HG03095 (cell line): ENCODE measurements around the gene MARVELD3.
"Not testable (repeated sequence)": the region's sequence is repeated elsewhere in the genome, so short reads cannot be mapped to it uniquely, and the experiment has no call there.

Experiments
- ATAC-seq: cut with Tn5 transposase; IDR thresholded peaks from one replicate; pipeline ENCODE4 v1.9.1; 2021; ENCODE audit warnings: moderate library complexity; ENCODE audit not compliant: unreplicated experiment

The MARVELD3 gene

GRCh38 chr16:71626018-71626857 lies at the start of gene MARVELD3:
TSS of gene MARVELD3 (plus strand) at chr16:71626184. CDS start at chr16:71626230, 46 bp downstream.
- no peak for ATAC-seq

- no peak for ATAC-seq
These were observed 49.0 kb upstream of the MARVELD3 start, which contains the start of gene TAT for GRCh38 chr16:71576971-71577370. TSS of gene TAT (minus strand) at chr16:71577092. CDS start at chr16:71576415, 677 bp downstream.

GRCh38 chr16:71582553-71582848 lies 43.5 kb upstream of the MARVELD3 start:
- ATAC-seq, result not testable (repeated sequence)

- no peak for ATAC-seq
These were observed 41.3 kb upstream of the MARVELD3 start for GRCh38 chr16:71584543-71585317.

- ATAC-seq, result no peak
These were observed 40.7 kb upstream of the MARVELD3 start for GRCh38 chr16:71585318-71585703.

DNA sequence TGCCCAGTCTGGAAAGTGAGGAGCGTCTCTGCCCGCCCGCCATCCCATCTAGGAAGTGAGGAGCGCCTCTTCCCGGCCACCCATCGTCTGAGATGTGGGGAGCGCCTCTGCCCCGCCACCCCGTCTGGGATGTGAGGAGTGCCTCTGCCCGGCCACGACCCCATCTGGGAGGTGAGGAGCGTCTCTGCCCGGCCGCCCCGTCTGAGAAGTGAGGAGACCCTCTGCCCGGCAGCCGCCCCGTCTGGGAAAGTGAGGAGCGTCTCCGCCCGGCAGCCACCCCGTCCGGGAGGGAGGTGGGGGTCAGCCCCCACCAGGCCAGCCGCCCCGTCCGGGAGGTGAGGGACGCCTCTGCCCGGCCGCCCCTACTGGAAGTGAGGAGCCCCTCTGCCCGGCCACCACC lies 36.6 kb upstream of the MARVELD3 start:
- not testable (repeated sequence) for ATAC-seq

- ATAC-seq, result not testable (repeated sequence)
These were observed 35.9 kb upstream of the MARVELD3 start for GRCh38 chr16:71590071-71590470.

DNA sequence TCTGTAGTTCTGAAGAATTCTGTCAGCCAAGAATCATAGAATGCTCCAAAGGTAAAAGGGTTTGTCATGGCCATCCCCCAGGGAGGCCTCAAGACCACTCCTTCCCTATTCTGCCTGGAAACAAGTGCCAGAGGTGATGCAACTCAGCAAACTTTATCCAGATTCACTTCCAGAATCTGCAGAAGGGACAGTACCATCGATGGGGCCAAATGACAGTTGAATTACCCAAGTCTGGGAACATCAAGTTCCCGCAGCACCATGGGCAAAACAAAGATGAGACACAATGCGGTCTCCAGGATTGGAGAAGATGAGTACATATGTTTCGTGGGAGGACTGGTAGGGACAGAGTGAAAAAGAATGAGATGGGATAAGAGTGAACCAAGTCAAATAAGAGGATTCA lies 35.4 kb upstream of the MARVELD3 start:
- no peak for ATAC-seq

GRCh38 chr16:71591917-71592316 lies 34.1 kb upstream of the MARVELD3 start:
- ATAC-seq, result no peak

DNA sequence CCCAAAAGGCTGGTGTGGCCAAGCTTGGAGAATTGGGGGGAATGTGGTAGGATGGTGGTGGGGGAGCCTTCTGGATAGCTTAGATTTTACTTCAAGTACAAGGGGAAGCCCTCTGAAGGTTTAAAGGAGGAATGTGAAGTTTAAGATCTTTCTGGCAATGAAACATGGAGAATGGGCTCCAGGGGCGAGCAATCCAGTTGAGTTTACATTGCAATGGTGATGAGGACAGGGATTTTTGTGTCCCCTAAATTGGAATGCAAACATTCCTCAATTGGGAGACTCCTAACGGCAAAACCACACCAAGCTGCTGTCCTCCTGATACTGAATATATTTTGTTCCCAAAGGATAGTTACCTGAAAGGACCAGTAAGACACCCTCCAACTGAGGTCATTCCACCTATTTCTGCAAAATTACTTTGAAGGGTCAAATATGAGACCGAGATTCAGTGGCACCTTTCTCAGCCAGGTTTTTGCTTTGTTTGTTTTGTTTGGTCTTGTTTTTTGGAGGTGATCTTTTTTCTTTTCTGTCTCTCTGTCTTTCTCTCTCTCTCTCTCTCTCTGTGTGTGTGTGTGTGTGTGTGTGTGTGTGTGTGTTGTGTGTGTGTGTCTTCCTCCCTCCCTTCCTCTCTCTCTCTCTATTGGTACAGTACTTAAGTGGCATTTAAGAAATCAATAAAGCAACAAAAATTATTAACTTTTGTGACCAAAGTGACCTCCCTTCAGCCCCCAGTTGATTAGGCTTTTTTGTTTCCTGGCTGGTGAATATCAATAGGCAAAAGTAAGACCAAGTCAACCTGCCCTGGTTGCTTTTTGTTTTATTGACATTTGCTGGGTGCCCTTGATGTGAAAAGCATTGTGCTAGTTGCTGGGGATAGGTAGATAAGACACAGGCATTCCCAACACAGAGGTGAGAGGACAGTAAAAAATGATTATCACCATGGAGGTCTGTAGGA lies 32.7 kb upstream of the MARVELD3 start:
- ATAC-seq, result no peak

GRCh38 chr16:71594000-71594646 lies 31.9 kb upstream of the MARVELD3 start:
- no peak for ATAC-seq

- not testable (repeated sequence) for ATAC-seq
These were observed 30.6 kb upstream of the MARVELD3 start for GRCh38 chr16:71595340-71595826.

GRCh38 chr16:71598426-71598825 lies 27.6 kb upstream of the MARVELD3 start:
- ATAC-seq, result not testable (repeated sequence)

DNA sequence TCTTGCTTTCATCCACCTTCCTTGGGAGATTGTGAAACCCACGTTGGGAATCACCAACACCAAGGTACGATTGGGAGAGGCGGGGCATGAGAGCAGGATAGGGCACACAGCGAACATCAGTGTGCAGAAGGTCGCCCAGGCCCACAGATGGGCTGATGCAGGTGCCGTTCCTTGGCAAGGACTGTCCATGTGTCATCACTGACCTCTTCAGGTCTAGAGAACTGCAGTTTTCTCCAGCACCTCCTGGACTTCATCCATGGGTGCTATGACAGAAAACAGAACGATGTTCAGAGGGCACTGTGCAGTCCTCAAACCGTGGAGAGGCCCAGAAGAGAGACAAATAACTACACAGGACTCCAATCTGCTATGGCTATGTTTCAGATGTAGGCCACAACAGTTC lies 25.2 kb upstream of the MARVELD3 start:
- ATAC-seq, result no peak

- no peak for ATAC-seq
These were observed 16.9 kb upstream of the MARVELD3 start for GRCh38 chr16:71609066-71609465.

DNA sequence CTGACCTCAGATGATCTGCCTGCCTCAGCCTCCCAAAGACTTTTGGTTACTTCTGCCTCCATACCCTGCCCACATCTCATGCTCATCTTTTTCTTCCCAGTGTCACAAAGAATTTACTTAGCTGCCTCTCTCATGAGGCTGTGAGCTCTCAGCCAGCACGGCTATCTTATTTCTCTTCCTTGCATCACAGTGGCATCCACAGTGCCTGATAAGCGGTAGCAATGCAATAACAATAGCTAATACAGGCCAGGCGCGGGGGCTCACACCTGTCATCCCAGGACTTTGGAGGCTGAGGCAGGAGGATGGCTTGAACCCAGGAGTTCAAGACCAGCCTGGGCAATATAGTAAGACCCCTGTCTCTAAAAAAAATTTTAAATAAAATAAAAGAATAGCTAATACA lies 15.5 kb upstream of the MARVELD3 start:
- ATAC-seq, result no peak

GRCh38 chr16:71610936-71611871 lies 14.8 kb upstream of the MARVELD3 start:
- ATAC-seq, result peak; percentile 40

- not testable (repeated sequence) for ATAC-seq
These were observed 11.0 kb upstream of the MARVELD3 start for GRCh38 chr16:71614956-71615355.

- no peak for ATAC-seq
These were observed 7.6 kb upstream of the MARVELD3 start for GRCh38 chr16:71618429-71618828.
